NCI-H446 treated with DMSO at 0.1 percent for 48 hours (cell line): ENCODE data around the gene CLRN2.
"Not testable (repeated sequence)": the region's sequence is repeated elsewhere in the genome, so short reads cannot be mapped to it uniquely, and the experiment has no call there.

ENCODE experiments used
- DNase-seq: peaks from one replicate; lab custom pipeline; 2025; lab: John Stamatoyannopoulos, UW

The CLRN2 gene

GRCh38 chr4:17504081-17504480 lies 10.9 kb upstream of the CLRN2 start:
- DNase-seq = no peak

DNA sequence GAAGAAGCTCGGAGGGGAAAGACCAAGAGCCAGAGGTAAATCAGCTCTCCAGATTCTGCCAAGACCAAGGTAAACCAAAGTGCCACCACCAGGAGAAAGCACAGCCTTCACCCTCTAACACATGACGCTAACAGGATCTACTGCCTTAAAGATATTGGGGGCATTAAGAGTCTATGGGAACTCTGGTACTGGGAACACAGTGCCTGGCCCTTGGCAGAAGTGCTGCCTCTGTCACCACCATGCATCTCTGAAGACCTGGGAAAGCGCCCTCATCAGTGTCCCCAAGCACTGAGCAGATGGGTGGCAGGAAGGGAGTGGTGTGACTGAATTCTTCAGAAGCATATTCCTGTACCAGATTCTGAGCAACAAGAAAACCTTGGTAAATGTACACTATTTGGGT lies 4.4 kb upstream of the CLRN2 start:
- no peak for DNase-seq

DNA sequence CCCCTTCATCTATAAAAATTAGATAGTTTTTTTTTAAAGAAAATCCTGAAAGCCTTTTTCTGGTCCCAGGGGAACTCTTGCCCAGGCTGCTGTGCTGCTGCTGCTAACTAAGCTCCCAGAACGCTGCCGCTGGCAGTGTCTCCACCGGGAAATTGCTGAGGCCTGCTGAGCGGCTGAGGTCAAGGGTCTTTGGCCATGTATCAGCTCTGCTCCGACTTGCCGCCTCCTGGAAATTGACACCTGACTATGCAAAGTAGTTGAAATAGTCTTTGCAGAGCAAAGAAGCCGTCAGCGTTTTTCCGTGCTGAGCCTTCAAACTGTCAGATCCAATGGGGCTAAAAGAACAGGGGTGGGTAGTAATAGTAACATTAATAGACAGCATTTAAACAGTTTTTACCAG lies 3.9 kb upstream of the CLRN2 start:
- DNase-seq = no peak

- no peak for DNase-seq
Measured at GRCh38 chr4:17511509-17511949, 3.4 kb upstream of the CLRN2 start.

- DNase-seq = no peak
Measured at GRCh38 chr4:17511950-17512795, 2.8 kb upstream of the CLRN2 start, which contains the start of gene QDPR. QDPR (minus strand) TSS chr4:17512090; CDS start chr4:17512054, 36 bp downstream.

DNA sequence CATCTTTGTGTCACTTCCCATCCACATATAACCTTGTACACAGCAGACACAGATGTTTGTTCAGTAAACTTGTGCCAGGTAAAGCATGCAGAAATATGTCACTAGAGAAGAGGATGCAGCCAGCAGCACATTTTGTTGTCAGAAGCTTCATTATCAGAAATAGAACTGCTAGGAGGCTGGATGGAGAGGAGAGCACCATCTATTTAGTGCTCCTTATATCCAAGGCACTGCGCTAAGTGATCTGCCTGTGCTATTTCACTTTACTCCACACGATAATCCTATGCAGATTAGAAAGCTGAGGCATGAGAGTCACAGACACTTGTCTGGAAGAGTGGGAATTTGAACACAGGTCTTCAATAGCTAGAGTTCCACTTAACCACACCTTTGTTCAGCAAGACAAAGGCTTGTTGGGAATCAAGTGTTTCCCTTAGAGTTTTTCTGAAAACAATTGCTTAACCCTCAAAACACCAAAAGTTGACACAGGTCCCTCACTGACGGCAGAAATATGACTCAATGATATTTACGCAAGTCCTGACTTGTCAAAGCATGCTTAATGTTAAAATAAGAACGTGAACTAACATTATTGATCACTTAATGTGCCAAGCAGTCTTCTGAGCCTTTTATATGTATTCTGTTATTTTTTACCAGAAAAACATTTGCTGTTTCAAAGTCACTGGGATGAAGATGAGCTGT lies 1.8 kb upstream of the CLRN2 start:
- DNase-seq = no peak

- DNase-seq = no peak
Measured at GRCh38 chr4:17515445-17516407, 761 bp downstream of the CLRN2 start.

DNA sequence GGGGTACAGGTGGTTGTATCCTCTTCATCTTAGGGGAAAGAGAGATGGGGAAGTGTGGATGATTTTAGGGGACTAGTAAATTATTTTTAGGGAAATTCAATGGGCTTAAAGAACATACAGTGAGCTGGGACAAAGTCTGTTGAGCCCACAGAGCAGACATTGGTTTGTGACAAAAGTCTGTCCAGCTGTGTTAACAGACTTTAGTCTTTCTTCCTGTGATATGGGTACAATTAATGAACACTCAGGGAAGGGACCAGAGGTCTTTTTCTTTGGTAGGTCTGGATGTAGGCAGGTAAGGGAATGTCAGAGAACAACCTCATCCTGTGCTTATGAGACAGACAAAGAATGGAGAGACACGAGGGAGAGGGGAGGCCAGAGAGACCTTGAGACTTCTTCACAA lies 2.0 kb downstream of the CLRN2 start:
- no peak for DNase-seq

- DNase-seq = no peak
Measured at GRCh38 chr4:17517664-17518063, 2.7 kb downstream of the CLRN2 start.

DNA sequence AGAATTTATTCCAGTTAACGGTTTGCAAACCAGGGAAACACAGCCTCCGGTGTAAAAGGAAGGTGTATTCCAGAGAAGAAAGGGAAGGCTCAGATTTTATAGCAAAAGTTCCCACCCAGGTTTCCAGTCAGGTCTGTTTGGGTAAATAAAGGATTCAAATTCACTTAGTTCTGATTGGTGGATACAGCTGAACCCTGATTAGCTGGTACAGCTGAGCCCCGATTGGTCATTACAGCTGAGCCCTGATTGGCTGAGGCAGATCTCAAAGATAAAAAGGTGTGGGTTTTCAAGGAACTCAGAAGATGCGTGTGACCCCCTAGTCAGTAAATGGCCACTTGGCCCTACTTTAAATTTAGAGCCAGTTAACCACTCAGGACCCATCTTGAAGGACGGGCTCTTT lies 6.6 kb downstream of the CLRN2 start:
- no peak for DNase-seq

DNA sequence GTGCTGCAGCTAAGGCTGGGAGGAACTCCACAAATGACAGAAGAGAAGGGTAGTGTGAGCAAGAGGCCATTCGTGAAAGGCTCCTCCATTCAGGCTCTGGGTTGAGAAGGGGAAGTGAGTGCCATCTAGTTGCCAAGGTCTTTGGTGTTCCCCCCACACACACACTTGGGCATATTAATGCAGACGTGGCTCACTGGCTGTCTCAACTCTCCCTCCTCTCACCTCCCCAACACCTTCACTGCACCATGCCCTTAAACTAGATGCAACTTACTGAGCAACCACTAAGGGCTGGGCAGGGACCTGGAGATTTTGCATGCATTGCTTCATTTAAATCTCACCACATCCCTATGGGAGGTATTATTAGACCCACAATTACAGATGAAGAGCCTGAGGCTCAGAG lies 8.7 kb downstream of the CLRN2 start:
- DNase-seq = no peak

- DNase-seq = no peak
Measured at GRCh38 chr4:17526695-17527477, 11.9 kb downstream of the CLRN2 start.

DNA sequence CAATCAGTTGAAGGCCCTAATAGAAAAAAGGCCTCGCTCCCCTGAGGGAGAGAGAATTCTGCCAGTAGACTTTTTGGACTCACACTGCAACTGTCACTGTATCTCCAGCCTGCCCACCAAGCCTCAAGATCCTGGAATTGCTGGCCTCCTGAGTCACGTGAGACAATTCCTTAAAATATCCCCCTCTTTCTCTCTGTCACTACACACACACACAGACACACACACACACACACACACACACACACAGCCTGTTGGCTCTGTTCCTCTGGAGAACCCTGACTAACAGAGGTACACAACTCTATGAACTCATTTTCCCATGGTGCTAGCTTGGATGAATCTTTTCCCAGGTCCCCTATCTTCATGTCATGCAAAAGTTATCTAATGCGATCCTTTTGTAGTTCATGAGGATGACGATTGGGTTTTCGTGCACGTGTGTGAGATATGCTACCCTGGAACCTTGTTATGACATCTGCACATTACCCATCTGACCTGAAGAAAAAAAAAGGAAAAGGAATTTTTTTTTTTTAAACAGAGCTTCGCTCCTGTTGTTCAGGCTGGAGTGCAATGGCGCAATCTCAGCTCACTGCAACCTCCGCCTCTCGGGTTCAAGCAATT lies 13.7 kb downstream of the CLRN2 start:
- no peak for DNase-seq

DNA sequence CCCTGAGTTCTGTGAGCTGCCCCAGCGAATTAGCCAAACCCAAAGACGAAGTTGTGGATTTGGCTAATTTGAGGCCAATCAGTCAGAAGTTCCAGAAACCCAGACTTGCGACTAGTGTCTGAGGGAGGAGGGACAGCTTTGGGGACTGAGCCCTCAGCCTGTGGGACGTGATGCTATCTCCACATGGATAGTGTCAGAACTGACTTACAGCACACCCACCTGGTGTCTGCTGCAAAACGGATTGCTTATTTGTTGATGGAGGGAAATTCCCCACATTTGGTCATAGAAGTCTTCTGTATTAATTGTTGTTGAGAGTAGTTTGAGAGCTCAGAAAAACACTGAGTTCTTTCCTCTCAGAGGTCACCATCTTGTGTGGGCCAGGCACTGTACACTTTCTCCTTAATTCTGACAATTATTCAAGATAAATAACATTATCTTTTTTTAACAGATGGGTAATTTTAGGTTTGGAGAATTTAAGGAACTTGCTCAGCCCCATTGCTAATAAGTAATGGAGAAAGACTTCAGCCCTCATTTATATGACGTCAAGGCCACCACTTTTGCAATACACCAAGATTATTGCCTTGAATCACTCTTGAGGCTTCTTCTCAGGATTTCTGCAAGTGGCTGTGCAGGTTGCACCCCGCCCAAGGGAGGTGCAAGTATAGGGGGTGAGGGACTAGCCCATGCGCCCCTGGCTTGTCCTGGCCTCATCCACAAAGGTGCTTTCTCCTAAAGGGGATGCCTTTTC lies 16.7 kb downstream of the CLRN2 start:
- no peak for DNase-seq

DNA sequence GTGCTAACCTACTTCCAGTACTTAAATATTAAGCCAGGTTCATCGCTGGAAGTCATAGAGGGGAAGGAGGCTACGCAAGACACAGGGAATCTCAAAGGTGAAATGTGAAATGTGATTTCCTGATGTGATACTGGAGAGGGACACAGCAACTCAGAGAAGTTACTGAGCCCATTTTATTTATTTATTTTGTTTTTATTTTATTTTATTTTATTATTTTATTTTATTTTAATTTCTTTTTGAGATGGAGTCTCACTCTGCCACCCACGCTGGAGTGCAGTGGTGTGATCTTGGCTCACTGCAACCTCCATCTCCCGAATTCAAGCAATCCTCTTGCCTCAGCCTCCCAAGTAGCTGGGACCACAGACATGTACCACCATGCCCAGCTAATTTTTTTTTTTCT lies 19.7 kb downstream of the CLRN2 start:
- DNase-seq = no peak

DNA sequence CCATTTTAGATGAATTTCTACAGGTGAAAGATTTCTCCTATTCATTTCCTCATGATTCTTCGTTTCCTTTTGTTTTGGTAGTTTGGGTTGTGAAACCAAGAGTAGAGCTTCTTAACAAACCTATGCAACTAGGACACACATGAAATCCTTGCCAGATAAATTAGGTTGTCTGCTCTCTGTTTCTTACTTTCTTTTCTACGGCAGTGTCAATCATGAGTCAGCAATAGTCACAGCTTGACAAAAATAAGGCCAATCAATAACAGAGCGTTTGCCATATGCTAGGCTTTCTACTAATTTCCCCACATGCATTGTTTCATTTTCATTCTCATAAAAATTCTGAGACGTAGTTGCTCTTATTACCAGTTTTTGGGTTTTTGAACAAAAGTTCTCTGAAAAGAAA lies 20.3 kb downstream of the CLRN2 start:
- DNase-seq = no peak

GRCh38 chr4:17535906-17536305 lies 20.9 kb downstream of the CLRN2 start:
- no peak for DNase-seq

DNA sequence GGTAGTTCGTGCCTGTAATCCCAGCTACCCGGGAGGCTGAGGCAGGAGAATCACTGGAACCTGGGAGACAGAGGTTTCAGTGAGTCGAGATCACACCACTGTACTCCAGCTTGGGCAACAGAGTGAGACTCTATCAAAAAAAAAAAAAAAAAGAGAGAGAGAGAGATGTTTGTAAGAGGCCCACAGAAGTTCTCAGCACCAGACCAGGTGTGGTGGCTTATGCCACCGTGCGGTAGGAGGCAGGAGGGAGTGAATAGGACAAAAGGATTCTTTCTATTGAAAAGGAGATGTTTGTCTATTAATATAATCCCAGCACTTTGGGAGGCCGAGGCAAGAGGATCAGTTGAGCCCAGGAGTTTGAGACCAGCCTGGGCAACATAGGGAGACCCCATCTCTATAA lies 22.1 kb downstream of the CLRN2 start:
- DNase-seq = not testable (repeated sequence)

DNA sequence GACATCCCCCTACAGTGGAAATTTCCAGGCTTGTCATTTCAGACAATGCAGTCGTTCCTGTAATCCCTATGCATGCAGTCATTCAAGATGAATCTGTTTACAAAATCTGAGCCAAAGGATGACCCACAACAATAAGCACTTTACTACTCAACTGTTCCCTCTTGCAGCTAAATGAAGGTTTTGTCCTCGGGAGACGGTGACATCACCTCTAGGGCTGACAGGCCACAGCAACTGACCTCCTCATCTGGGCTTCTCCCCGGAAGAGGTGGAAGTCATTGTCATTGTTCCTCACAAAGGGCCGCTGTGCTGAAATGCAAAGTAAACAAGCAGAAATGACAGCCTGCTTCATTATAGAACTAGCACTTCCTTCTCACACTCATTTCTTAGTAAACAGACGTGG lies 29.2 kb downstream of the CLRN2 start:
- DNase-seq = no peak

GRCh38 chr4:17544831-17545234 lies 29.9 kb downstream of the CLRN2 start:
- DNase-seq = no peak
